HL-60 (cell line): ENCODE results near the gene TMEM132D.

Source experiments
- CTCF ChIP-seq: IDR thresholded peaks from one replicate; pipeline ENCODE4 v1.5.1; 2011; ENCODE audit warnings: low read length, control low read depth, inconsistent platforms; ENCODE audit not compliant: insufficient read depth
- POLR2AphosphoS5 ChIP-seq: IDR thresholded peaks from 2 replicates; pipeline ENCODE4 v1.6.1; 2012; ENCODE audit warnings: low read depth

- TF ChIP-seq CTCF, result no peak
- TF ChIP-seq POLR2AphosphoS5, result no peak
Measured at GRCh38 chr12:129870136-129870535, 33.7 kb downstream of the TMEM132D start.
